ENCODE data around the gene NTSR1. TPM values are rescaled to one million over a fixed set of nuclear protein-coding genes. Genes with fewer than 3 reads are reported as not detected.

The NTSR1 gene
- total and polyA plus RNA-seq, 2 of the 13 experiments (the other 11 are each of a cell fraction or from before 2014, with no cell fraction given): 0.09 to 0.12 TPM

DNA sequence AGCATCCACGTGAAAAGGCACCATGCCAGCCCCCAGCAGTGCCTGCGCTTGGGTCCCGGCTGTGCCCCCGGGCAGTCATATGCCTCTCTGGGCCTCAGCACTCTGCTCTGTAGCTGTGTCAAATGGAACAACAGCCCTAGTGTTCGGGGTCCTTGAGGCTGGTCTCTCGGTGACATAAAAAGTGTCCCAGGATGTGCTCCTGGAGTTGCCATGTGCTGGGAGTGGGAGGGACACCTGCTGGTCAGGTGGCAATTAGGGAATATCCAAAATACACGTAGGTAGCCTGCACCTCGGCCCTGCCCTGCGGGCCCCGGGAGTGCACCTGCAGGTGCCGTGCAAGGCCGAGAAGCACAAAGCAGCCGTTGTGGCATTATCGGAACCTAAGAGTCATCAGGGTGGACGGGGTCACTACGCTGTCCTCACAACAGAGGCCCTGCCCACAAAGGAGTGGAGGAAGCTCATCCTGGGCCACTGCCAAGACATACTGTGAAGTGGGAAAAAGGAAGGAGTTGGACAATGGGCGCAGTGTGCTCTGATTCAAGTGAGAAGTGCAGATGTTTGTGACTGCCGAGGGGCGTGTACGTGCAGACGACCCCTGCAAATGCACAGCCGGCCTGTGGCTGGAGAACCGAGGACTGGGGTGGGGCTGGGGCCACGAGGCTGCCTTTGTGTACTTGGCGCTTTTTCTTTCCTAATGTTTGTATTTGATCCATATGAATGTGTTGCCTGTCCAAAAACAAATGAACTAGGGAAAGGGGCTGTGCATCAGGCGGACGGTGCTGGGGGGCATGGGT is 41.7 kb upstream of the NTSR1 start (continued):
- TF ChIP-seq SYNCRIP (IDR thresholded peaks at IDR 0.05; ENCODE audit: insufficient read depth, low read depth, low read length): no peak
- TF ChIP-seq ZNF746 (CRISPR knock-in tag; IDR thresholded peaks at IDR 0.05): peak; percentile 52; the same call in 1 of the 2 replicates
- TF ChIP-seq ZNF317 (CRISPR knock-in tag; IDR thresholded peaks at IDR 0.05): peak; percentile 54; the same call in 1 of the 2 replicates
- no peak for TF ChIP-seq ATM (IDR thresholded peaks at IDR 0.05; ENCODE audit: borderline replicate concordance)
- no peak for TF ChIP-seq TEF (CRISPR knock-in tag; IDR thresholded peaks at IDR 0.05)
- no peak for TF ChIP-seq MATR3 (CRISPR knock-in tag; IDR thresholded peaks at IDR 0.05)
- TF ChIP-seq ATF5 (CRISPR knock-in tag; IDR thresholded peaks at IDR 0.05; ENCODE audit: low read depth): no peak
- 0 out of 2 replicates have a peak, but pooled peaks have one; percentile 72 for TF ChIP-seq ZNF12 (CRISPR knock-in tag; IDR thresholded peaks at IDR 0.05)
- TF ChIP-seq JUND (CRISPR knock-in tag; IDR thresholded peaks at IDR 0.05): peak; percentile 82
- TF ChIP-seq SETDB1 (CRISPR knock-in tag; IDR thresholded peaks at IDR 0.05; ENCODE audit: borderline replicate concordance): no peak
- peak; percentile 38 for TF ChIP-seq KDM5B (CRISPR knock-in tag; IDR thresholded peaks at IDR 0.05; ENCODE audit: borderline replicate concordance)
- TF ChIP-seq, protein P1, sequence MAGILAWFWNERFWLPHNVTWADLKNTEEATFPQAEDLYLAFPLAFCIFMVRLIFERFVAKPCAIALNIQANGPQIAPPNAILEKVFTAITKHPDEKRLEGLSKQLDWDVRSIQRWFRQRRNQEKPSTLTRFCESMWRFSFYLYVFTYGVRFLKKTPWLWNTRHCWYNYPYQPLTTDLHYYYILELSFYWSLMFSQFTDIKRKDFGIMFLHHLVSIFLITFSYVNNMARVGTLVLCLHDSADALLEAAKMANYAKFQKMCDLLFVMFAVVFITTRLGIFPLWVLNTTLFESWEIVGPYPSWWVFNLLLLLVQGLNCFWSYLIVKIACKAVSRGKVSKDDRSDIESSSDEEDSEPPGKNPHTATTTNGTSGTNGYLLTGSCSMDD (CRISPR knock-in tag; IDR thresholded peaks at IDR 0.05): no peak
- TF ChIP-seq THAP11 (CRISPR knock-in tag; IDR thresholded peaks at IDR 0.05): peak; percentile 85
- peak; percentile 87 for TF ChIP-seq TOPORS (CRISPR knock-in tag; IDR thresholded peaks at IDR 0.05)
- no peak for TF ChIP-seq PRPF4 (IDR thresholded peaks at IDR 0.05; ENCODE audit: low read depth, low read length, poor library complexity, severe bottlenecking)
- TF ChIP-seq ZNF678 (CRISPR knock-in tag; IDR thresholded peaks at IDR 0.05): peak; percentile 57; the same call in 1 of the 2 replicates
- TF ChIP-seq JUNB (CRISPR knock-in tag; IDR thresholded peaks at IDR 0.05; ENCODE audit: borderline replicate concordance): peak; percentile 65; the same call in 1 of the 2 replicates
- TF ChIP-seq ZFP82 (CRISPR knock-in tag; IDR thresholded peaks at IDR 0.05; ENCODE audit: borderline replicate concordance): no peak
- peak; percentile 9; the same call in 1 of the 2 replicates for TF ChIP-seq PRMT3 (CRISPR knock-in tag; IDR thresholded peaks at IDR 0.05; ENCODE audit: borderline replicate concordance, low read depth)
- TF ChIP-seq SAP130 (CRISPR knock-in tag; IDR thresholded peaks at IDR 0.05; ENCODE audit: low read depth): peak; percentile 97
- no peak for TF ChIP-seq ZNF251 (CRISPR knock-in tag; IDR thresholded peaks at IDR 0.05)
- TF ChIP-seq SALL1 (CRISPR knock-in tag; IDR thresholded peaks at IDR 0.05): peak; percentile 94
- TF ChIP-seq ZNF503 (CRISPR knock-in tag; IDR thresholded peaks at IDR 0.05): peak; percentile 94
